ENCODE results near the gene ADGRV1. TPM values are rescaled to one million over a fixed set of nuclear protein-coding genes. Genes with fewer than 3 reads are reported as not detected.

The ADGRV1 gene
- polyA plus RNA-seq (2012; ENCODE audit: missing spikeins) = 0.64 TPM

GRCh38 chr5:90558344-90559192 is at the start of gene ADGRV1:
ADGRV1 (plus strand) TSS chr5:90558797; CDS start chr5:90558896, 99 bp downstream.
- TF ChIP-seq TAF1 (IDR thresholded peaks at IDR 0.05; ENCODE audit: borderline replicate concordance, low read depth, low read length) (no peak), POLR2A (IDR thresholded peaks at IDR 0.05; ENCODE audit: low read depth, low read length) (no peak), POLR2AphosphoS5 (IDR thresholded peaks at IDR 0.05; ENCODE audit: low read depth, low read length) (no peak)
- DNase-seq (ENCODE audit: insufficient read length) (peak; percentile 5), FAIRE-seq (no peak)

GRCh38 chr5:90510438-90510837 is 48.2 kb upstream of the ADGRV1 start:
- FAIRE-seq (peak; percentile 17), DNase-seq (ENCODE audit: insufficient read length) (no peak)
- TF ChIP-seq POLR2AphosphoS5 (IDR thresholded peaks at IDR 0.05; ENCODE audit: low read depth, low read length) (no peak), TAF1 (IDR thresholded peaks at IDR 0.05; ENCODE audit: borderline replicate concordance, low read depth, low read length) (no peak), POLR2A (IDR thresholded peaks at IDR 0.05; ENCODE audit: low read depth, low read length) (no peak)

- FAIRE-seq = no peak
- no peak for DNase-seq (ENCODE audit: insufficient read length)
- TF ChIP-seq TAF1 (IDR thresholded peaks at IDR 0.05; ENCODE audit: borderline replicate concordance, low read depth, low read length) (no peak), POLR2A (IDR thresholded peaks at IDR 0.05; ENCODE audit: low read depth, low read length) (no peak), POLR2AphosphoS5 (IDR thresholded peaks at IDR 0.05; ENCODE audit: low read depth, low read length) (no peak)
These were observed 44.1 kb upstream of the ADGRV1 start for GRCh38 chr5:90514520-90514919.

- FAIRE-seq (no peak), DNase-seq (ENCODE audit: insufficient read length) (no peak)
- TF ChIP-seq POLR2A (IDR thresholded peaks at IDR 0.05; ENCODE audit: low read depth, low read length) (no peak), TAF1 (IDR thresholded peaks at IDR 0.05; ENCODE audit: borderline replicate concordance, low read depth, low read length) (no peak), POLR2AphosphoS5 (IDR thresholded peaks at IDR 0.05; ENCODE audit: low read depth, low read length) (no peak)
These were observed 39.9 kb upstream of the ADGRV1 start for GRCh38 chr5:90518661-90519060.

GRCh38 chr5:90519081-90519480 is 39.5 kb upstream of the ADGRV1 start:
- FAIRE-seq (no peak), DNase-seq (ENCODE audit: insufficient read length) (no peak)
- no peak for TF ChIP-seq TAF1 (IDR thresholded peaks at IDR 0.05; ENCODE audit: borderline replicate concordance, low read depth, low read length)

- no peak for DNase-seq (ENCODE audit: insufficient read length)
- no peak for FAIRE-seq
- TF ChIP-seq POLR2A (IDR thresholded peaks at IDR 0.05; ENCODE audit: low read depth, low read length) = no peak
- no peak for TF ChIP-seq TAF1 (IDR thresholded peaks at IDR 0.05; ENCODE audit: borderline replicate concordance, low read depth, low read length)
- TF ChIP-seq POLR2AphosphoS5 (IDR thresholded peaks at IDR 0.05; ENCODE audit: low read depth, low read length) = no peak
These were observed 29.9 kb upstream of the ADGRV1 start for GRCh38 chr5:90528601-90529193.

- DNase-seq (ENCODE audit: insufficient read length) (peak; percentile 83), FAIRE-seq (peak; percentile 98)
- peak; percentile 80; the same call in 1 of the 2 replicates for TF ChIP-seq POLR2A (IDR thresholded peaks at IDR 0.05; ENCODE audit: low read depth, low read length)
- TF ChIP-seq TAF1 (IDR thresholded peaks at IDR 0.05; ENCODE audit: borderline replicate concordance, low read depth, low read length) = peak; percentile 53; the same call in 1 of the 2 replicates
- TF ChIP-seq POLR2AphosphoS5 (IDR thresholded peaks at IDR 0.05; ENCODE audit: low read depth, low read length) = peak; percentile 57; the same call in 1 of the 2 replicates
These were observed 29.2 kb upstream of the ADGRV1 start, which contains the start of gene LYSMD3 for GRCh38 chr5:90529194-90529938. LYSMD3 (minus strand) TSS chr5:90529584; CDS start chr5:90525289, 4,295 bp downstream.

- TF ChIP-seq TAF1 (IDR thresholded peaks at IDR 0.05; ENCODE audit: borderline replicate concordance, low read depth, low read length) = no peak
- TF ChIP-seq POLR2AphosphoS5 (IDR thresholded peaks at IDR 0.05; ENCODE audit: low read depth, low read length) = no peak
- TF ChIP-seq POLR2A (IDR thresholded peaks at IDR 0.05; ENCODE audit: low read depth, low read length) = no peak
- FAIRE-seq = no peak
- DNase-seq (ENCODE audit: insufficient read length) = peak; percentile 28
These were observed 28.5 kb upstream of the ADGRV1 start for GRCh38 chr5:90529939-90530677.

GRCh38 chr5:90530736-90531487 is 27.7 kb upstream of the ADGRV1 start:
- no peak for FAIRE-seq
- DNase-seq (ENCODE audit: insufficient read length) = no peak
- TF ChIP-seq POLR2A (IDR thresholded peaks at IDR 0.05; ENCODE audit: low read depth, low read length) (no peak), TAF1 (IDR thresholded peaks at IDR 0.05; ENCODE audit: borderline replicate concordance, low read depth, low read length) (no peak), POLR2AphosphoS5 (IDR thresholded peaks at IDR 0.05; ENCODE audit: low read depth, low read length) (no peak)

GRCh38 chr5:90533794-90534193 is 24.8 kb upstream of the ADGRV1 start:
- FAIRE-seq (no peak), DNase-seq (ENCODE audit: insufficient read length) (no peak)
- no peak for TF ChIP-seq POLR2AphosphoS5 (IDR thresholded peaks at IDR 0.05; ENCODE audit: low read depth, low read length)
- TF ChIP-seq TAF1 (IDR thresholded peaks at IDR 0.05; ENCODE audit: borderline replicate concordance, low read depth, low read length) = no peak
- no peak for TF ChIP-seq POLR2A (IDR thresholded peaks at IDR 0.05; ENCODE audit: low read depth, low read length)
